H4 (cell line): ENCODE results near the gene PARP11. TPM values are rescaled to one million over a fixed set of nuclear protein-coding genes. Genes with fewer than 3 reads are reported as not detected.

ENCODE experiments used
- DNase-seq: peaks from one replicate; pipeline ENCODE4 v3.0.0-alpha.2; 2015; ENCODE audit warnings: low spot score
- total RNA-seq: library from RNA; depleted of rRNA; stranded (reverse); fragments of >200 nt; shearing (Covaris generic); gene quantifications from 2 replicates; pipeline ENCODE4 v1.2.3, GENCODE V29; 2014; rRNA removed

The PARP11 gene, protein sequence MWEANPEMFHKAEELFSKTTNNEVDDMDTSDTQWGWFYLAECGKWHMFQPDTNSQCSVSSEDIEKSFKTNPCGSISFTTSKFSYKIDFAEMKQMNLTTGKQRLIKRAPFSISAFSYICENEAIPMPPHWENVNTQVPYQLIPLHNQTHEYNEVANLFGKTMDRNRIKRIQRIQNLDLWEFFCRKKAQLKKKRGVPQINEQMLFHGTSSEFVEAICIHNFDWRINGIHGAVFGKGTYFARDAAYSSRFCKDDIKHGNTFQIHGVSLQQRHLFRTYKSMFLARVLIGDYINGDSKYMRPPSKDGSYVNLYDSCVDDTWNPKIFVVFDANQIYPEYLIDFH
- 6.0 and 16.0 TPM in 2 replicates for total RNA-seq

DNA sequence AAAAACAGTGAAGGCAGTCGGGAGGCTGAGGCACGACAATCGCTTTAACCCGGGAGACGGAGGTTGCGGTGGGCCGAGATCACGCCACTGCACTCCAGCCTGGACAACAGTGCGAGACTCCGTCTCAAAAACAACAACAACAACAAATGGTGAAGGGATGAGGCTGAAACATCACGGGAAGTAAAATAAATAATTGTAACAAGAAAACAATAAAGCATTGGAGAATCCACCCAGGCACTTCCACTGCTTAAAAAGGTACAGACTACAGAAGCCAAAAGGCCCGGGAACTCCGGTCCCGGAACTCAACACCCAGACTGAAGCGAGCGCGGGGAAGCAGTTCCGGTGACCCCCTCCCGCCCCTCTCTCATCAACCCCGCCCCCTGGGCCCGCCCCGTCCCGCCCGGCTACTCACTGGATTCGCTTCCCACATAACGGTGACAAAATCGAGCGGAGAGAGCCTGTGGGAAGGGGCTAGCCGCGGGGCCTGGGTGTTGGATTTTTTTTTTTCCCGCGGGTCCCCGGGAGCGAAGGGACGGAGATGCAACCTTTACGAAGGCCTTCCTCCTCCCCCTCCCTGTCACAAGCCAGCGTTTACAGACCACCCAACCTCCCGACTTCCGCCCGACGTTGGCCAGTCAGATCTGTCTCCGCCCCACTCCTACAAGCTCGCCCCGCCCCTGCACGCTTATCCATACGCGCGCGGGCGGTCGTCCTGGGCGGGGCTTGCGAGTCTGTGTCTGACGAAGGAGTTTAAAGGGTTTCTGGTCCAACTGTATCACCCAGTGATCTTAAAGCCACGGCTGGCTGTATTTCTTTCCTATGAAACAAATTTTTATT lies at the start of gene PARP11:
TSS of gene PARP11 (minus strand) at position 600 of the 837 bp plus-strand sequence. CDS start at position 430, 170 bp downstream.
- DNase-seq = peak; percentile 96

DNA sequence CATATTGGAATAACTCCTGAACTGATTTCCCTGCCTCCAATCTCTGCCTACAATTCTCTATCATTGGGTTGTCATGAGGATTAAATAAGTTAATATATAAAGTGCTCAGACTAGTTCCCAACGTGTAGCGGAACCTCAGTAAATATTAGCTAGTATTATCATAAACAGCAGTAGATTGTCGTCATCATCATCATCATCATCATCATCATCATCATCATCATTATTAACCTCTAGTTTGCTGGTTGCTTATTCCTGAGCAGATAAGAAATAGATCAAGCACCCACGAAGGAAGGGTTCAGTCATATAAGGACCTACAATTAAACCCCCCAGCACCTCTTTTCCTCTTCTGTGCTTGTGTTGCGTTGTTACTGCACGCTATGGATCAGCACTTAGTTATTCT lies 48.8 kb upstream of the PARP11 start:
- DNase-seq = no peak

DNA sequence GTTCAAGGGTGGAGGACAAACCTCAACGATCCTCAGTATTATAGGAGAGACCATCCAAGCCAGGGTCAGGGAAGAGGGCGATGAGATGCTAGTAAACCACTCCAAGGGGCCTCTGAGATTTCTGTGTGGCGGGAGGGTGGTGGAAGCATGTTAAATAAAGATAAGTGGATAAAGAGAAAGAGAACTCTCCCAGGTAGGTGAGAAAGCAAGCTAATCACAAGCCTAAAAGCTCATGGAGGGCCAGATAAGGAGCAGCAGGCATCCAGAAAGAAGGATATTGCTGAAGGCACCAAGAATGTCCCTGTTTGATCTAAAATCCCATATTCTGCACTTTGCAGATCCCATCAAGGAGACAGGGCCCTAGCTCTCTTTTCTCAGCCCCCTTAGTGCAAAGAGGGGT lies 48.3 kb upstream of the PARP11 start:
- DNase-seq = no peak

DNA sequence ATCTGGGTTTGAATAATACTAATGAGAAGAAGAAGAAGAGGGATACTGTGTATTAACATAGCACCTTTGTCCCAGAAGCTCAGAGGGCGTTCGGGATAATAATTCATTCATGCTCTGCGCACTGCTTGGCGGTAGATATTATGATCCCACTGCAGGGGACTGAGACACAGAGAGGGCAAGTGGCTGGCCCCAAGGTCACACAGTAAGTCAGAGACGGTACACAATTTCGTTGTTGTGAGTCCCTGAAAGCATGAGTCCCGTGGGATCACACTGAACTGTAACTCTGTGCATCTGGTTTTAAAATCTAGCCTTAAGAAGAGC lies 47.9 kb upstream of the PARP11 start:
- DNase-seq = no peak

DNA sequence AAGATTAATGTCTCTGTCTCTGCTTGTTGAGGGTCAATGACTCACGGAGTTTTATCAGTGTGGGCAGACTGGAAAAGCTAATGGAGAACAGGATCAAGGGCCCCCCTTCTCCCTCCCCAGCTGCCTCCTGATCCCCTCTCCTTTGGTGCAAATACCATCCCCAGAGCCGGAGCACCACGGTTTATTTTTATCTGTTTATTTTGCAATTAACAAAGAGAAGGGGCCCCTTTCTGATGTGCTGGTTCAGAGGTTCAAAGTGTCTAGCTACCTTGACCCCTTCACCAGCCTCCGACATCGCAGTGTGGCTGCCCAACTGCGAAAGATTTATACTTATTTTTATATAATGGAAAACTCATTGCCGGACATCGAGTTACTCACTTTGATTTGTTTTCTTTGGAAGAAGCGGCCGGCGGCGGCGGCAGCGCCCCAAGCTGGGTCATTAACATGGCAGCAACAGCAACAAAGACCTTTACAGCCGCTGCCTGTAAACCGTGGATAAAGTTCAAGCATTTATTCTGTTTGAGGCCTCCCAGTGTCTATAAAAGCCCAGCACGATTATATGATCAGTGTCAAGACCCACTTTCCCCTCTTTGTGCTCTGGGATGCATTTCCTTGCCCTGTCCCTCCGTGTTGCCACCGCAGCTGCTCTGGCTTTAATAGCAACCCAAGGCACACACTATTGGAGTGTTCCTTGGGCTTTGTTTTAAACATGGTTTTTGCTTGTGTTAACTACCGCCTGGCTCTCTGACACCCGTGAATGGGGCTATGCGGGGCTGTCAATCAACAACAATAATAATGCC lies 47.4 kb upstream of the PARP11 start:
- no peak for DNase-seq

DNA sequence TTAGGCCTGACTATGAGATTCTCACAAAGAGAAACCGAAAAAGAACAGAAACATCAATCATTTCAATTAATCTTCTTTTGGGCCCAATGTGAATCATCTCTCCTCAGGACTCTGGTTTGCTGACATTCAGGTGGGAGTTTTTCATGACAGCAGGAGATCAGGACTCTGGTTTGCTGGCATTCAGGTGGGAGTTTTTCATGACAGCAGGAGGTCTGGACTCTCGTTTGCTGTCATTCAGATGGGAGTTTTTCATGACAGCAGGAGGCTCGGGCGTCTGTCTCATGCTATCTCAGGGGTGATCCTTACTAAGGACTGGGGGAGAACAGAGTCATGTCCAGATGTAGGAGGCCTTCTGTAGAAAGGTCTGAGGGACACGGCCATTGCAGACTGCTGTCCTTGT lies 40.1 kb upstream of the PARP11 start:
- DNase-seq = no peak

DNA sequence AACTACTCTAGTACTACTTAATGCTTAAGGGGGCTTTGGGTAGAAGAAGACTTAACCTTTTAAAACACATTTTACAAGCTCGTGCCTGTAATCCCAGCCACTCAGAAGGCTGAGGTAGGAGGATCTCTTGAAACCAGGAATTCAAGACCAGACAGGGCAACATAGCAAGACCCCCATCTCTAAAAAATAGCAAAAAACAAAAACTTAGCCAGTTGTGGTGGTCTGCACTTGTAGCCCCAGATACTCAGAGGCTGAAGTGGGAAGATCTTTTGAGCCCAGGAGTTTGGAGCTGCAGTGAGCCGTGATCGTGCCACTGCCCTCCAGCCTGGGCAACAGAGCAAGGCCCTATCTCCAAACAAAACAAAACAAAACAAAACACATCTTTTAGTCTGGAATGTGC lies 39.7 kb upstream of the PARP11 start:
- no peak for DNase-seq

DNA sequence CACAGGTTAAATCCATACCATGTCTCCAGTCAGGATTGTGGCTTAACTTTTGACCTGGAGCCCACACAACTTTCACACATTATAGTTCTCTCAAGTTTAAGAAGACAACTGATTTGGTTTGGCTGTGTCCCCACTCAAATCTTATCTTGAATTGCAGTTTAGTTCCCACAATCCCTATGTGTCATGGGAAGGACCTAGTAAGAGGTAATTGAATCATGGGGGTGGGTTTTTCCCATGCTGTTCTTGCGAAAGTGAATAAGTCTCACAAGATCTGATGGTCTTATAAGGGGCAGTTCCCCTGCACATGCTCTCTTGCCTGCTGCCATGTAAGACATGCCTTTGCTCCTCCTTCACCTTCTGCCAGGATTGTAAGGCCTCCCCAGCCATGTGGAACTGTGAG lies 38.2 kb upstream of the PARP11 start:
- no peak for DNase-seq

DNA sequence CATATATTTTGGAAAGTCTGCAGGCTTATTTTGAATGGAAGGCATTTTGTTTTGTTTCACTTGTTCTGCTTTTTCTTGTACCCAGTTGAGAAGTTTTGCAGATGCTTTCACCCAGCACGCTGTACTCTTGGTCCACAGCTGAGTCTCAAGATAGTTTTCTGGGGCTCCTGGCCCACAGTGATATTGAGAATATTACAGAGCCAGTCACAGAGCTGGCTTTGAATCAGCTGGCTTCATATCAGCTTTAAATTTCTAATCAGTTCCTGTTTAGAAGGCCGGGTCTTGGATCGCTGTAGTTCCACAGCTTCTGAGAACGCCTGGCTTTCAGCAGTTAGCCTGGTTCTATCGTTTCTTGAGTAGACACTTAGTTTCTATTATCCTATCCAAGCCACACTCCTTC lies 32.5 kb upstream of the PARP11 start:
- no peak for DNase-seq

DNA sequence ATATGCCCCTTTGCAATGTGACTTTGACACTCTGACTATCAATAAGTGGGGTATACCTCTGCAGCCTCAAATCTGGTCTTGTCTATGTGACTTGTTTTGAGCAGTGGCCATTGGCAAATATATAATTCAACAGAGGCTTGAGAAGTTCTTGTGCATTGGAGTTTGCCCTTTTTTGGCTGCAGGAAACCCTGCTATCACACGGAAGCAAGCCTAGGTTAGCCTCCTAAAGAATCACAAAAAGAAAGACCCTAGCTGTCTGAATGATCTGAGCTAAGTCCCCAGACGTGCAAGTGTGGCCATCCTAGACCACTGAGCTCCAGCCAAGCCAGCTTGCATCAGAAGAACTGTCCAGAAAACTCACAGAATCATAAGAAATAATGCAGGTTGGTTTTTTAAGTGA lies 31.8 kb upstream of the PARP11 start:
- no peak for DNase-seq

DNA sequence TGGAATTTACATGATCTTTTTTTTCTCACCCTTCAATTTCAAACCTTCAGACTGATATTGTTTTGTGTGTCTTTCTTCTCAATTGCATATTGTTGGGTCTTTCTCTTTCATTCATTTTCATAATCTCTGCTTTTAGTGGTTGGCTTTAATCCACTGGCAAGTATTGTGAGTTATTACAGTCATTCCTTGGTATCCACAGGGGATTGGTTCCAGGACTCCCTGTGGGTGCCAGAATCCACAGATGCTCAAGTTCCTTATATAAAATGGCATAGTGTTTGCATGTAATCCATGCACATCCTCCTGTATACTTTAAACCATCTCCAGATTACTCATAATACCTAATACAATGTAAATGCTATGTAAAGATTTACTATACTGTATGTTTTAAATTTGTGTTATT lies 29.7 kb upstream of the PARP11 start:
- DNase-seq = no peak

DNA sequence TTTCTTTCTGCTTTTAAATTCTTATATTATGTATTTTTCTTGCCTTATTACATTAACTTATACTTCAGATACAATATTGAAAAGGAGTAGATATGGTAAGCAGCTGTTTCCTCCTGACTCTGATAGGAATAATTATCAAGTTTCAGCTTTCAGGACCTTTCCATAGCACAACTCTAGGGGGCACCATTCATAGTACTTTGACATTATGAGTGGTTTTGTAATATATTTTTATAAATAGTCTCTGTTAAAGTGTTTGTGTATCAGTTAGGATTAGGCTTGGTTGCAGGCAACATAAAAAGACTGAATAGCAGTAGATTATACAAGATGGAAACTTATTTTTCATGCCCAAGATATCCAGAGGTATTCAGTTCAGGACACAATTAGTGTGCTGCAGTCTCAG lies 27.9 kb upstream of the PARP11 start:
- no peak for DNase-seq

DNA sequence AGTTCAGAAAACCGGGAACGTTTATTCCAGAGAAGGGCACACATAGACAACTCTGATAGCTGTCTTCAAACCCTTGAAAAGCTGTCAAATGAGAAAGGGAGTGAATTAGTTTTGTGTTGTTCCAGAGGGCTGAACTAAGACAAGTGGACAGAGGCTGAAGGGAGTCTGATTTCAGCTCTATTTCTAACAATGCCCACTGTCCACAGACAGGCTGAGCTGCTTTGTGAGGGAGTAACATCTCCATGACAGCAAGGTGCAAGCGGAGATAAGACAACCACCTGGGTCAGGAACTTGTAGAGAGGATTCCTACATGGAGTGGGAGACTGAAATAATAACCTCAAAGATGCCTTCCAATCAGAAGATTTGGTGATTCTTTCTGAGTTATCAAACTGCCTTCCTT lies 25.6 kb upstream of the PARP11 start:
- DNase-seq = no peak

DNA sequence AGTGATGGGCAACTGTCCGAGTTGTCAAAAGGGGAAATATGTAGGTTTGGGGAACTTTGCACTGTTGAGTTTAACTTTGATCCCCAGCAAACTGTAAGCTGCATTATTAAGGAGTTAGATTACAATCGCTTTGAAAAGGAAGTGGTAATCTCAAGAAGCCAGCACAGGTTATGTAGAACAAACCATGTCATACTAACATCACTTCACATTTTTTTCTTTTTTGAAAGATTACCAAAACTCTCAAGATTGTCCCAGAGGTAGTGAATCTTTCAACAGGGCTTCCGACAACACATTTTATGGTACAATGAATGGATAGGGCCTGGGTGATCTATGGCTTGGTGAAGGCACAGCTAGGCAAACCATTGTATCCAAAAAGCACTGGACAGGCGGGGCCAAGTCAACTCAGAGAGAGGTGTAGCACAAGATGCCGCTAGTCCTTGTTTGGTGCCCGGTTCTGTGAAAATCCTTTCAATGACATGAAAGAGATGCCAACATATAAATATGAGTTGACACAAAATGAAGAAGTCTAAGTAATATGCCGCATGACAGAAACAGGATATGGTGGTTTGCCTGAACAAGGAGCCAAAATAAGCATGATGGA lies 24.3 kb upstream of the PARP11 start:
- DNase-seq = no peak

DNA sequence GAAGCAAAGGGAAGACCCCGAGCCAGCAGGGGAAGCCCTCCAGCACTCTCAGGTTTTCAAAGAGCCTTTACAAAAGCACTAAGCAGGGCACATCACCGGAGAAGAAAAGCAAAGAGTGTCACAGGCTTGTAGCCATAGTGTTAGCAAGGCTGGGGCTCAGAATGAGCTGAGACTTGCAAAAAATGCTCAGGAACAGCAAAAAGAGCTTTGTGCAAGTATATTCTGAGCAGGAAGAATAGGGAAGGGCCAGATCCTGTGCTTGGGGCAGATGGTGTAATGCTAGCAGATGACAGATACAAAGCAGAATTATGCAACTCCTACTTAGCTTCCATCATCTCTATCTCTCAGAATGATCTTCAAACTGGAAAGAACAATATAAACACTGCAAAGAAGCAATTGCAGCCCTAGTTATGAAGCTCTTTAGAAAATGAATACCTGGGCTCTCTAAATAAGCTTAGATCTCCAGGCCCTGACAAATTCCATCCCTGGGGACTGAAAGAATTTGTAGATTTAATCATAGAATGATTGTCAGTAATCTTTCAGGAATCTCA lies 23.7 kb upstream of the PARP11 start:
- no peak for DNase-seq

DNA sequence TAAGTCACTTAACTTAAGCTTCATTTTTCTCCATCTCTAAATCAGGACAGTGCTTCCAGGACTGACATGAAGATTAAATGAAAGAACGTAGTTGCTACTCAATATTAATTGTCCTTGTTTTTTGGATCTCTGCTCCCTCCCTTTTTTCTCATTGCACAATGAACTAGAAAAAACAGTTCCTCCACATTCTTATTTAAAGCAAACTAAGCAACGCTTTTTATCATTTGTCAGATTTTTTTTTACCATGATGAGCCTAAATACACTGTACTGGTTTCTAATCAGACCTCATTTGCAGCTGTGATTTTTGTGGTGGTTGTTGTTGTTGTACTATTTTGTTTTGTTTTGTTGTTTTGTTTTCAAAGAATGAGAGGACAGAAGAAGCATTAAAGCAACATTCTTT lies 23.2 kb upstream of the PARP11 start:
- no peak for DNase-seq

DNA sequence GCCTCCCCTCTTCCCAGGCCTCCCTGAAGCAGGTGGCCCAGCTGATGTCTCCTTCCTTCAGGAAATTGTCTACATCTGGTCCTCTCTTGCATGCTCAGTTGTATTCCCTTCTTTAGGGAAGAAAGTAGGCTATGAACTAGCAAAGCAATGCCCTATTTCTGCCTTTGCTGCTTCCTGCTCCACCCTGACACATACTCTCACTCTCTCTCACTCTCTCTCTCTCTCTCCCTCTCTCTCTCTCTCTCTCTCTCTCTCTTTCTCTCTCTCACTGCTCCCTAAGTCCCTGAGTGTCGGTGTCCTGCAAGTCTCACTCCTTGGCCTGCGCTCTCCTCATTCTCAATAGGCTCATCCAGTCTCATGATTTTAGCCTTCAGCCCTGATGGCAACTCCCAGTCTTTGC lies 19.4 kb upstream of the PARP11 start:
- DNase-seq = no peak

DNA sequence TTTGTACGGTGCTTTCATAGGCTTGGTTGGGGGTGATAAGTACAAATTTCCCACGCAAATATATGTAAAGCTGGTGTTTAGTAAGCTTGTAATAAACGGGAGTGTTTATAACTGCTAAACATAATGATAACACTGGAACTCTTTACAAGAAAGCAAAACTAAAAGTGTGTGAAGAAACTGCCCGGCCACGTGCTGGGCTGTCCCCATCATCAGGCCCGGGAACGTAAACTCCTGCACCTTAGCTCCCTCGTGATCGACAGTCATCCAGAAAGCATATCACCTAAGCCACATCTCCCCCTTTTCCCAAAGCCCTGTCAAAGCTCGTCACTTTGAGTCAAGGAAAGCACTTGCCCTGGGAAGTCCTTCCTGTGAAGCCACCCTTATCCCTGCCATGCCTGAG lies 18.0 kb upstream of the PARP11 start:
- no peak for DNase-seq

DNA sequence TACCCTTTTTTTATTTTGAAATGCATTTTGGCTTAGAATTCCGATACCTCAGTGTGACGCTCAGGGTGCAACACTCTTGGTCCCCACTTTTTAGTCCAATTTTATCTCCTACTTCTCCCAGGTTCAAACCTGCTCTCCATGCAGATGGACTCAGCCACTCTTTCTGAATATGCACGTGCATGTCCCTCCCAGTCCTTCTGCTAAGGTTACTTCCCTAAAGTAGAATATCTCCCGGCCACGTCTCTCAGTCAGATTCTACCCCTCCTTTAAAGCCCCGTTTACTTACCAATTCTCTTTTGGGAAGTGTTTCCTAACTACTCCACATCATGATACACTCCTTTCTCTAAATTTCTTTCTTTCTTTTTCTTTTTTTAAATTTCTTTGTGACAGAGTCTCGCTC lies 15.5 kb upstream of the PARP11 start:
- DNase-seq = no peak

DNA sequence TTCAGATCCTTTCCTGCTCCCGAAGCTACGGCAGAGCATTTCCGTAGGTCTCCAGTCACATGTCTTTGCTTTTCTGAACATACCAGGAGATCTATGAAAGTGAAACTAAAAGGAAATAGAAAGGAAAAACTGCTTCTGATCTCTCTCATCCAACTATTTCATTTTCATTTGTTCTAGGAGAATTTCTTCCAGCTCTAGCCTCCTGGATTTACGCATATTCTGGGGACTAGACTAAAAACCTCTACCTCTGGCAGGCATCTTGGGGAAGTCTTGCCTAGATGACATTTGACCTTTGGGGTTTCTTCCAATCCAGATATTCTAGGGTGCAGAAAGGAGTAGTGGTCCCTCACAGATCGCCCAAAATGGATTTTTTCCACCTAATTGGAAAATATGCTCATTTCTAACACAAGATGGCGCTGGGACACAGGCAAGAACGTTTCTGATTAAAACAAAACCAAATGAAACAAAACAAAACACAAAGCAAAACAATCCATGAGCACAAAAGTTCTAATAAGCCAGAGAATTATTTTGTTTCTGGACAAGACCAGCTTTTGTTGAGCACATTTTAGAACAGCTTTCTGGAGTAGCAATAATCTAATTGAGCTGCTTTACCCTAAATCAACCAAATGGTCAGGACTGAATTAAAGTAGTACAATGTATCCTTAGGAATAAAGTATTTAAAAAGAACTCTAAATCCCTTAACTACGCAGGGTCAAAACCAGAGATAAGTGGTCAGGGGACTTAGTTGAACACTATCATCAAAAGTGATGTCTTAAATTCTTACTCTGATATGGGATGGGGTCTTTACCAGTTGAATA lies 12.3 kb upstream of the PARP11 start:
- DNase-seq = peak; percentile 53

DNA sequence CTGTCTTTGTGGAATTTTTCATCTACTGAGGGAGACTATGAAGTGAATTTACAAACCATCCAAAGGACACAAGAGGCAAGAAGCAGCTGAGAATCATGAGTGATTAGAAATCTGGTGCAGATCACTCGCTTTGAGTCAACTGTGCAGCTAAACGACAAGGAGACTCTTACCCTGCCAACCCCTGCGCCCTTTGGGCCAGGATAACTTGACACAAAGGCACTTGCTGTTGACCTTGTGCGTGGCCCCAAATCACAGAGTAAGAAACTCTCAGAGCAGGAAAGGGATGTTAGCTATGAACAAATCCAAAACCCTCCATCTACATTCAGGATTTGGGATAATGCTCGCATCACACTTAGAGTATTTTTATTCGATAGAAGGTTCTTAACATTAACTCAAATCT lies 11.5 kb upstream of the PARP11 start:
- no peak for DNase-seq
